GM12891 (cell line): ENCODE measurements around the gene ACP5.

ENCODE experiments used
- PAX5 ChIP-seq: IDR thresholded peaks from 2 replicates; pipeline ENCODE4 v1.6.1; 2011; ENCODE audit warnings: low read length, moderate library complexity, mild to moderate bottlenecking; ENCODE audit not compliant: insufficient read depth, severe bottlenecking
- POLR2A ChIP-seq: IDR thresholded peaks from 2 replicates; pipeline ENCODE4 v1.6.1; 2011; ENCODE audit warnings: low read depth, low read length, control low read depth
- POLR2AphosphoS5 ChIP-seq: IDR thresholded peaks from 2 replicates; pipeline ENCODE4 v1.6.1; 2011; ENCODE audit warnings: low read depth, low read length, control low read depth
- POU2F2 ChIP-seq: IDR thresholded peaks from 2 replicates; pipeline ENCODE4 v1.6.1; 2011; ENCODE audit warnings: low read depth, mild to moderate bottlenecking, control low read depth, low read length, moderate library complexity
- SPI1 ChIP-seq: IDR thresholded peaks from 2 replicates; pipeline ENCODE4 v1.6.1; 2011; ENCODE audit warnings: low read depth, low read length, control low read depth
- TAF1 ChIP-seq: IDR thresholded peaks from 2 replicates; pipeline ENCODE4 v1.6.1; 2011; ENCODE audit warnings: low read depth, low read length, control low read depth

GRCh38 chr19:11556634-11557420 is 20.6 kb downstream of the ACP5 start:
- TF ChIP-seq POLR2A (no peak), POLR2AphosphoS5 (no peak), PAX5 (no peak), TAF1 (no peak), SPI1 (no peak), POU2F2 (no peak)
